Adrenal gland (tissue), 5 donors: ENCODE measurements around the gene TNFRSF11A.

Experiments used
- CTCF ChIP-seq, 6 experiments: fragments of 450-650 bp in 4 of 6; fragments of 200-600 bp in 2 of 6; sonication (generic) in 1 of 6; IDR thresholded peaks; 1 replicate in 5 of 6; 2 replicates in 1 of 6; pipeline versions ENCODE4 v1.5.1 to v1.8.0; 2016 to 2021; ENCODE audit warnings: antibody characterized with exemption in 6 of 6, mild to moderate bottlenecking in 2 of 6, moderate library complexity in 1 of 6
- POLR2A ChIP-seq, 2 donors: fragments of 450-650 bp; IDR thresholded peaks; one replicate each; pipeline ENCODE4 v1.6.1; 2017; ENCODE audit warnings: antibody characterized with exemption in 2 of 2, mild to moderate bottlenecking in 2 of 2, moderate library complexity in 1 of 2
- donor health status: DM: no; HTN: no; CAD: no.

GRCh38 chr18:62435435-62436031 is 110.4 kb downstream of the TNFRSF11A start:
- TF ChIP-seq CTCF (IDR thresholded peaks at IDR 0.05), result no peak
- no peak for TF ChIP-seq POLR2A (IDR thresholded peaks at IDR 0.05)
